Upper lobe of left lung (tissue), 4 donors: ENCODE results near the gene GPC5.

ENCODE experiments used
- CTCF ChIP-seq, 6 experiments: fragments of 450-650 bp in 4 of 6; fragments of 200-600 bp in 2 of 6; sonication (generic) in 2 of 6; IDR thresholded peaks; one replicate each; pipeline ENCODE4 v1.5.1; 2016 to 2019; ENCODE audit warnings: antibody characterized with exemption in 6 of 6
- POLR2A ChIP-seq, 4 donors: fragments of 450-650 bp; IDR thresholded peaks; one replicate each; pipeline ENCODE4 v1.5.1; 2016 to 2017; ENCODE audit warnings: antibody characterized with exemption in 4 of 4, mild to moderate bottlenecking in 2 of 4
- POLR2AphosphoS5 ChIP-seq, 2 donors: sonication (generic); formaldehyde crosslinking; IDR thresholded peaks; one replicate each; pipeline ENCODE4 v1.5.1; 2017; ENCODE audit warnings: antibody characterized with exemption in 2 of 2

GRCh38 chr13:92649140-92649813 lies 1250.9 kb downstream of the GPC5 start:
- TF ChIP-seq CTCF (IDR thresholded peaks at IDR 0.05) (no peak), POLR2A (IDR thresholded peaks at IDR 0.05) (no peak), POLR2AphosphoS5 (IDR thresholded peaks at IDR 0.05) (no peak)
